GM20000 (cell line): ENCODE results near the gene ALKAL2.
"Not testable (repeated sequence)": the region's sequence is repeated elsewhere in the genome, so short reads cannot be mapped to it uniquely, and the experiment has no call there.

ENCODE experiments used
- DNase-seq: peaks from one replicate; pipeline ENCODE4 v3.0.0; 2012; ENCODE audit warnings: low spot score
- CTCF ChIP-seq: IDR thresholded peaks from 2 replicates; pipeline ENCODE4 v1.5.1; 2012; ENCODE audit warnings: mild to moderate bottlenecking, control low read depth; ENCODE audit errors: extremely low read depth, missing control alignments

ALKAL2 gene

GRCh38 chr2:320561-320960 lies 32.7 kb upstream of the ALKAL2 start:
- no peak for TF ChIP-seq CTCF
- DNase-seq, result no peak

GRCh38 chr2:319059-319600 lies 31.2 kb upstream of the ALKAL2 start:
- no peak for DNase-seq
- TF ChIP-seq CTCF, result no peak

GRCh38 chr2:317501-318424 lies 29.9 kb upstream of the ALKAL2 start:
- no peak for DNase-seq

GRCh38 chr2:316381-316780 lies 28.5 kb upstream of the ALKAL2 start:
- no peak for TF ChIP-seq CTCF
- no peak for DNase-seq

More at GRCh38 chr2:317501-318424, 29.9 kb upstream of the ALKAL2 start:
- no peak for TF ChIP-seq CTCF

GRCh38 chr2:315925-316324 lies 28.0 kb upstream of the ALKAL2 start:
- not testable (repeated sequence) for DNase-seq

- TF ChIP-seq CTCF, result no peak
Observed at GRCh38 chr2:314561-315336, 26.9 kb upstream of the ALKAL2 start.

GRCh38 chr2:313991-314390 lies 26.1 kb upstream of the ALKAL2 start:
- no peak for DNase-seq

More at GRCh38 chr2:314561-315336, 26.9 kb upstream of the ALKAL2 start:
- no peak for DNase-seq

More at GRCh38 chr2:313991-314390, 26.1 kb upstream of the ALKAL2 start:
- TF ChIP-seq CTCF, result no peak
